ENCODE measurements around the gene COL15A1. TPM values are rescaled to one million over a fixed set of nuclear protein-coding genes. Genes with fewer than 3 reads are reported as not detected.

COL15A1 gene
- total RNA-seq, 4 donors from 2014 or later = 4.0 to 7.8 (median 6.8) TPM

- Histone ChIP-seq H3K4me3 (no peak overlapping the region), H3K9me3 (no peaks in the 10 kb centered on the region), H3K27ac (no peak overlapping the region), H3K27me3 (no peaks in the 10 kb centered on the region), H3K4me1 (no peaks in the 10 kb centered on the region), H3K36me3 (no peaks in the 10 kb centered on the region)
- in situ Hi-C loops (cut with MboI; ENCODE audit: low sequenced_read_pairs in 4 of 4) = no loop called here
- intact Hi-C loops (cut with DNase I; ENCODE audit: low total_unique reads) = no loop called here
- TF ChIP-seq, protein P1, sequence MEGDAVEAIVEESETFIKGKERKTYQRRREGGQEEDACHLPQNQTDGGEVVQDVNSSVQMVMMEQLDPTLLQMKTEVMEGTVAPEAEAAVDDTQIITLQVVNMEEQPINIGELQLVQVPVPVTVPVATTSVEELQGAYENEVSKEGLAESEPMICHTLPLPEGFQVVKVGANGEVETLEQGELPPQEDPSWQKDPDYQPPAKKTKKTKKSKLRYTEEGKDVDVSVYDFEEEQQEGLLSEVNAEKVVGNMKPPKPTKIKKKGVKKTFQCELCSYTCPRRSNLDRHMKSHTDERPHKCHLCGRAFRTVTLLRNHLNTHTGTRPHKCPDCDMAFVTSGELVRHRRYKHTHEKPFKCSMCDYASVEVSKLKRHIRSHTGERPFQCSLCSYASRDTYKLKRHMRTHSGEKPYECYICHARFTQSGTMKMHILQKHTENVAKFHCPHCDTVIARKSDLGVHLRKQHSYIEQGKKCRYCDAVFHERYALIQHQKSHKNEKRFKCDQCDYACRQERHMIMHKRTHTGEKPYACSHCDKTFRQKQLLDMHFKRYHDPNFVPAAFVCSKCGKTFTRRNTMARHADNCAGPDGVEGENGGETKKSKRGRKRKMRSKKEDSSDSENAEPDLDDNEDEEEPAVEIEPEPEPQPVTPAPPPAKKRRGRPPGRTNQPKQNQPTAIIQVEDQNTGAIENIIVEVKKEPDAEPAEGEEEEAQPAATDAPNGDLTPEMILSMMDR (IDR thresholded peaks at IDR 0.05 in 4 of 5, conservative IDR thresholded peaks at IDR 0.05 in 1 of 5) = no peak
- no peak for TF ChIP-seq POLR2A (IDR thresholded peaks at IDR 0.05)
- DNase-seq (no peak), ATAC-seq (no peak)
Observed at GRCh38 chr9:98929895-98930341, 13.8 kb upstream of the COL15A1 start.

DNA sequence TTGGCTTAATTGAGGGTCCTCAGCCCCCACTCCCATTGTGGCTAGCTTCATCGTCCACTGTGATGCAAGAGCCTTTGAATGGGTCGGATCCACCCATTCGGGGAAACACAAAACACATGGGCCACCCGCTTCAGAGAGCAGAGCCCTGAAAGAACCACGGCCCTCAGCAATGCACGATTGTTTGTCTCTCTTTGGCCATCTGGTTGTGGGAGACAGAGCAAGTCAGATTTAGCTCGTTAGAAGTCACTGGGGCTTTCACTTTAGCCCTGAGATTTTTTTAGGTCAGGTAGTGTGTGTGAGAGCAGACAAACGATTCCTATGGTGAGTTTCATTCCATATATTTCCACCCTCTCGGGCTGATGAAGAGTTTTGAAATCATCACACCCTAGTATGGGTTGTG, 12.9 kb upstream of the COL15A1 start:
- TF ChIP-seq, protein P1 (IDR thresholded peaks at IDR 0.05 in 4 of 5, conservative IDR thresholded peaks at IDR 0.05 in 1 of 5) = no peak
- no peak for TF ChIP-seq POLR2A (IDR thresholded peaks at IDR 0.05)
- intact Hi-C loops (cut with DNase I; ENCODE audit: low total_unique reads) (no loop called here), in situ Hi-C loops (cut with MboI; ENCODE audit: low sequenced_read_pairs in 4 of 4) (no loop called here)
- H3K27ac ChIP-seq = no peak overlapping the region
- H3K27me3 ChIP-seq = no peaks in the 10 kb centered on the region
- ATAC-seq (no peak), DNase-seq (no peak)
- H3K4me3 ChIP-seq = no peak overlapping the region
- no peaks in the 10 kb centered on the region for H3K4me1 ChIP-seq
- no peaks in the 10 kb centered on the region for H3K9me3 ChIP-seq
- H3K36me3 ChIP-seq = no peaks in the 10 kb centered on the region

GRCh38 chr9:98931600-98932389, 11.9 kb upstream of the COL15A1 start:
- H3K36me3 ChIP-seq = no peaks in the 10 kb centered on the region
- no peak for TF ChIP-seq POLR2A (IDR thresholded peaks at IDR 0.05)
- TF ChIP-seq, protein P1 (IDR thresholded peaks at IDR 0.05 in 4 of 5, conservative IDR thresholded peaks at IDR 0.05 in 1 of 5) = no peak
- H3K9me3 ChIP-seq = no peaks in the 10 kb centered on the region
- no peaks in the 10 kb centered on the region for H3K27me3 ChIP-seq
- DNase-seq = no peak
- no peaks in the 10 kb centered on the region for H3K4me1 ChIP-seq
- ATAC-seq = no peak
- H3K4me3 ChIP-seq = no peak overlapping the region
- intact Hi-C loops (cut with DNase I; ENCODE audit: low total_unique reads) = no loop called here
- H3K27ac ChIP-seq = no peak overlapping the region
- in situ Hi-C loops (cut with MboI; ENCODE audit: low sequenced_read_pairs in 4 of 4) = no loop called here

DNA sequence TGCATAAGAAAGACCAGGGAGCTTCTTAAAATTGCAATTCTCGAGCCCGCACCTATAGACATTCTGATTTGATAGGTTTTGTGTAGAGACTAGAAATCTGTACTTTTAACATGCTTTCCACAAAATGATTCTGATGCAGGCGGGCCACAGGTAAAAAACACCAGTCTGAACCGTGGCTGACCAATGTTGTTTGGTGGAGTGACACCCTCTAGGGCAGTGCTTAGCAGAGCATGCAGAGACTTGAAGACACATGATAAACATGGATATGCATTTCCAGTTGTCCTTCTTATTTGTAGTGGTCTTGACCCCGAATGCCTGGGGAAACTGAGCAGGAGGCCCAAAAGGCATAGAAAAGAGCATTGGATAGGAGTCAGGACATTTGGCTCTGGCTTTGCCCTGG, 10.5 kb upstream of the COL15A1 start:
- DNase-seq (no peak), ATAC-seq (no peak)
- no peaks in the 10 kb centered on the region for H3K36me3 ChIP-seq
- in situ Hi-C loops (cut with MboI; ENCODE audit: low sequenced_read_pairs in 4 of 4) (no loop called here), intact Hi-C loops (cut with DNase I; ENCODE audit: low total_unique reads) (no loop called here)
- H3K27ac ChIP-seq = no peak overlapping the region
- H3K4me3 ChIP-seq = no peak overlapping the region
- TF ChIP-seq, protein P1 (IDR thresholded peaks at IDR 0.05 in 4 of 5, conservative IDR thresholded peaks at IDR 0.05 in 1 of 5) = no peak
- TF ChIP-seq POLR2A (IDR thresholded peaks at IDR 0.05) = no peak
- H3K9me3 ChIP-seq = no peaks in the 10 kb centered on the region
- H3K27me3 ChIP-seq = no peaks in the 10 kb centered on the region
- no peaks in the 10 kb centered on the region for H3K4me1 ChIP-seq

Measured in gastrocnemius medialis (tissue), 4 donors.